Posterior vena cava (tissue), 2 donors: Measurements from ENCODE around the gene PHIP. TPM values are rescaled to one million over a fixed set of nuclear protein-coding genes. Genes with fewer than 3 reads are reported as not detected.
A peak's percentile ranks its signal among the peaks of the same experiment; 100 is the strongest.
"Not testable (repeated sequence)": the region's sequence is repeated elsewhere in the genome, so short reads cannot be mapped to it uniquely, and the experiment has no call there.

Source experiments
- DNase-seq: peaks from one replicate; pipeline ENCODE4 v3.0.0-alpha.2; 2020; ENCODE audit warnings: low spot score
- intact Hi-C, 2 donors: fragments of 100-400 bp; cut with DNase I; formaldehyde crosslinking; loops; one replicate each; pipeline versions ENCODE4 v1.14.1 to v1.14.2; 2022 to 2023
- long read RNA-seq, 2 donors: library from polyadenylated mRNA; unstranded; transcript quantifications; one replicate each; pipeline ENCODE4 v2.0.0, GENCODE V29; 2020 to 2021
- total RNA-seq, 2 donors: library from RNA; stranded (reverse); fragmentation: NEBNext Ultra II Directional; extraction: Animal tissue kit (Norgen Biotek cat#: 25700); gene quantifications; one replicate each; pipeline ENCODE4 v1.2.1, GENCODE V29; 2021
- donor health status: DM: yes; HTN: yes; CAD: no.
- donor health status: DM: yes; HTN: yes; CAD: no.

PHIP gene
- total RNA-seq: 10 to 100 TPM; 25.5 to 27.4 TPM
- long read RNA-seq, donor 1, full-length matches to known transcripts: 1 of 25 reads
- long read RNA-seq, donor 1, partial matches to known transcripts: 13 of 25 reads
- long read RNA-seq, donor 1, other reads (novel, unspliced or antisense): 11 of 25 reads
- long read RNA-seq, donor 2, partial matches to known transcripts: 72 of 80 reads
- long read RNA-seq, donor 2, other reads (novel, unspliced or antisense): 8 of 80 reads

DNA sequence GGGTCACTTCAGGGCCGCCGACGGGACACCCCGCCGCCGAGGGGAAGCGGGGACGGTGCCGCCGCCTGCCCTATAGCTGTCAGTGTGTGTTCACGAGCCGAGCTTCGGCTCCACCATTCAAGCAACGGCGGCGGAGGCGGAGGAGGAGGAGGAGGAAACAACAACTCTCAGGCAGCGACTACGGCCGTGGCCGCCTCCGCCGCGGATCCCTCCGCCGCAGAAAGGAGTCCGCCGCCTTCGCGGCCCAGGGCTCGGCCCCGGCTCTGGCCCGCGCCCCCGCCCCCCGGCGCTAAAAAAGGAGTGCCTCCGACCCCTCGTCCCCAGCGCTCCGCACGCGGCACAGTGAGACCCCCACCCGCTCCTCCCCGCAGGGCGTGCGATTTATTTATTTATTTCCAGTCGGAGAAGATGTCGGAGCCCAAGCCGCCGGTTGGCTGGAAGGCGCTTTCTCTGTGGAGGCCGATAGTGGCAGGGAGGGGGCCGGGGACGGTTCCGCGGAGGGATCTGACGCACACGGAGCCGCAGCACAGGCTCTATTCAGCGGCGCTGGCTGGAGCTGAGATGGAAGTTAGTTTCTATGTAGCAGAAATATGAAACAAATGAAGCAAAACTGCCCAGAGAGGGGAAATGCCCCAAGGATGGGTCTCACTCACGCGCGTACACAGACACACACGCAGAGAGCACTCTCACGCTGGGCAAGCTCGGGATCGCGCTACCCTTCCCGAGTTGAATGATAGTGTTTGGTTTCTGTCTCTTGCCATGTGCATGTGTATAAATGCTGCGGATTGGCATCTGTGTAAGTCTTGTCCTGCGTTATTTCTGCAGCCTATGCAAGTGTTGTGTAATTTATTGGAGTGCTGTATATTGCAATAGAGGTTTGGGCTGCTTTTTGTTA, at the start of gene PHIP:
Gene PHIP, minus strand, starts transcription at position 180 of the 895 bp plus-strand sequence. CDS start 186 bp downstream, outside the sequence.
- DNase-seq: peak; percentile 98
- intact Hi-C loops: loop anchor here in 1 of 2 donors (5.0 kb wide), 1 partner anchor 154 kb away; the partner anchor contains the start of gene HMGN3

DNA sequence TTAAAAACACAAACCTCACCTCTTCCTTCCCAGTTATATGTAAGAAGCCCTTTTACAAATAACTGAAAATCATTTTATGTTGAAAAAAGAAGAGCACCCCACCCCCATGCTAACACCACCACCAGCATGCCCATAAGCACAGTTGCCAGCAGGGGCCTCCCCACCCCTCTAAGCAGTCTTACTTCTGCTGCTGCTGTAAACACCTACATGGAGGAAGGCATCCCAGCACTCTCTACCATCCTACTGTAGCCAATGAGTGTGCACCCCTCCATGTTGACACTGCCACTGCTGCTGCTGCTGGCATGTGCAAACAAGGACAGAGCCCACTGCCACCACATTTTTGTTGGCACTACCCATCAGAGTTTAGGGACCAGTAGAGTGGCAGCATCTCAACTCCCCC, 49.6 kb upstream of the PHIP start:
- DNase-seq: no peak
- intact Hi-C loops: no loop called here

DNA sequence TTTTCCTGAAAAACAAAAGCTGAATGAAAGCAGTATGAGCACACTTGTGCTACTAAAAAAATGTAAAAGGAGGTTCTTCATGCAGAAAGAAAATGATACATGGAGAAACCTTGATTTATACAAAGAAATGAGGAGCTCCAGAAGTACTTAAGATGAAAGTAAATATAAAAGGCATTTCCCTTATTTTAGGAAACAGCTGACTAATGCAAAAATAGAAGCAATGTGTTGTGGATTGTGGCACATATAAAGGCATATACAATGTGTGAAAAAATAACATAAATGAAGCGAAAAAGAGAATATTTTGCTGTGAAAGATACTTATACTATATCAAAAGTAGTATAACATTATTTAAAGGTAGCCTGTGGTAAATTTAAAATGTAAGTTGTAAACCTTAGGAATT, 41.2 kb upstream of the PHIP start:
- intact Hi-C loops: no loop called here

DNA sequence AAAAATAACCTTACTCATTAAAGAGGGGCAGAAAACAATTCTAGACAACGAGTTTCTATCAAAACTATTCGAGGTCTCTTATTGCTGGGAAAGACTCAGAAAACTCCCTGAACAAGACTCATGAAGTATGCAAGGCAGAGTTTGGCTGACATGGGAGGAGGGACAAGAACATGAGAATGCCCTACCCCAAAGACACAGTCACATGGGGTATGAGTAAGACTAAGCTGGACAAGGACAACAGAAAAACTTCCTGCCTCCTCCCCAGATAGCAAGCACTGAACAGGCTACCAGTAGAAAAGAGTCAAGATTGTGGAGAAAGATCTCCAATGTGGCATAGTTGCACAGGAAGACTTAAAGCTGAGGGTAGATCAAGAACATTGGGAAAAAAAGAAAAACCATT, 39.7 kb upstream of the PHIP start:
- intact Hi-C loops: no loop called here
- no peak for DNase-seq

More for the DNA sequence above, 41.2 kb upstream of the PHIP start:
- no peak for DNase-seq

DNA sequence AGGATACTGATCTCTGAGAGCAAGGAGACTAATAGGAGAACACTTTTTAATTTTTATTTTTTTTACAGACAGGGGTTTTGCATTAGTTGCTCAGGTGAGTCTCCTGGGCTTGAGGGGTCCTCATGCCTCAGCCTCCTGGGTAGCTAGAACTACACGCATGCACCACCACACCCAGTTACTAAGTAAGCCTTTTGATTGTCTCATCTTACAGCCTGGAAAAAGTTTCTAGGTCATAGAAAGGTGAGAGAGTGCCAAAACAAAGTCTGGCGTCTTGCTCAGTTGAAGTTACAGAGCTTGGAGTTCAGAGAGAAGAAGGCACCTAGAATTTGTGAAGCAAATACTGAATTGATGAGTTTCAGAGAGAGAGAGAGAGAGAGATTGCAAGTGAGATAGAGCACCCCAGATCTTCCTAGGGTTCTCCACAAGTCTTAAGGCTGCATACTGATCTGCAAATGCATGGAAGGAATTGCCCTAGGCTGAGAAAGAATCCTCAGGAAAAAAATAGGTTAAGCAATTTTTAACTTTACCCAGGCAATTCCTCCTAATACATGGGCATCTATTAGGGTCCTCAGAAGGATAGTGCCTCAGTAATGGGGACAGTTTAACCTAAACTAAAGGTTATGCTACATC, 37.6 kb upstream of the PHIP start:
- intact Hi-C loops: no loop called here
- DNase-seq: no peak

DNA sequence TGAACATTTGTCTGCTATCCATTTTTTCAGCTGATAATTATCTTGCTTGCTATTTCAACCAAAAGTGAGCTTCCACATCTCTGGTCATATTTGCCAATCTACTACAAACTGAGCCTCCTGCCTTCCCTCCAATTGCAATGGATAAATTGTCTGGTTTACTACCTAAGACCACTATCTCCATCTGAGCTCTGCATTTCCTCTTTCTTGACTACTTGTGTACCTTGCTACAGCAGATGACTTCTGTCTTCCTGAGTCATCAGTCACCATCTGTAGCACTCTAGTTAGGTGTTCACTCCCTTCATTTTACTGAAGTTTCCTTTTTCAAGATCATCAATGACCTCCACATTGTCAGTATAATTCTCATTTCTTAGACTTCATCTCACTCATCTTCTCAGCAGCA, 33.5 kb upstream of the PHIP start:
- DNase-seq: no peak
- intact Hi-C loops: no loop called here

DNA sequence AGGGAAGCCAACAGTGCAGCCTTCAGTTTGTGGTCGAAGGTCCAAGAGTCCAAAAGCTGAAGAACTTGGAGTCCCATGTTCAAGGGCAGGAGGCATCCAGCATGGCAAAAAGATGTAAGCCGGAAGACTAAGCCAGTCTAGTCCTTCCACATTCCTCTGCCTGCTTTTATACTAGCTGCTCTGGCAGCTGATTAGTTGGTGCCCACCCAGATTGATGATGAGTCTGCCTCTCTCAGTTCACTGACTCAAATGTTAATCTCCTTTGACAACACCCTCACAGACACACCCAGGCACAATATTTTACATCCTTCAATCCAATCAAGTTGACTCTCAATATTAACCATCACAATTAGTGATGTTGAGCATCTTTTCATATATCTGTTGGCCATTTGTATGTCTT, 23.1 kb upstream of the PHIP start:
- intact Hi-C loops: no loop called here
- DNase-seq: no peak

DNA sequence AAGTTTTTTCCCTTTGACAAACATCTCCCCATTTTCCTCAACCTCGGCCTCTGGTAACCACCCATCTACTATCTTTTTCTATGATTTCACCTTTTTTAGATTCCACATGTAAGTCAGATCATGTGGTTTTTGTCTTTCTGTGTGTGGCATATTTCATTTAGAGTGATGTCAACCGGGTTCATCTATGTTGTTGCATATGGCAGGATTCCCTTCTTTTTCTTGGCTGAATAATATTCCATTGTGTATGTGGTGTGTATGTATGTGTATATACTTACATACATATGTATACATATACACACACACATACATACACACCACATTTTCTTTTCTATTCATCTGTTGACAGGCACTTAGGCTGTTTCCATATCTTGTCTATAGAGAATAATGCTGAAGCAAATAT, 22.2 kb upstream of the PHIP start:
- DNase-seq: no peak
- intact Hi-C loops: no loop called here

DNA sequence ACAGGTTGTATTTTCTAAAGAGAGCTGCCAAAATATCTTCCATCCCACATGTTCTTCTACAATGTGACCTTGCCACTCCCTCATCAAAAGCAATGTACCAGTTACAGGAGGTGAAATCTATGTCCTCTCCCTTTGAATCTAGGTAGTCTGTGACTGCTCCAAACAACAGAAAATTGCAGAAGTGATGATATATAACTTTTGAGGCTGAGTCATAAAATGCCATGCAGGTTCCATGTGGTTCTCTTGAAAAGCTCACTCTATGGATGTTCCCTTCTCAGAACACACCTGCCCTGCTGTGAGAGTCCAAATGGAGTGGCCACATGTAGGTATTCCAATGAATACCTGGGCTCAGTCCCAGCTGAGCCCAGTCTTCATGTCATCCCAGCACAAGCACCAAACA, 16.9 kb upstream of the PHIP start:
- intact Hi-C loops: no loop called here
- DNase-seq: no peak

DNA sequence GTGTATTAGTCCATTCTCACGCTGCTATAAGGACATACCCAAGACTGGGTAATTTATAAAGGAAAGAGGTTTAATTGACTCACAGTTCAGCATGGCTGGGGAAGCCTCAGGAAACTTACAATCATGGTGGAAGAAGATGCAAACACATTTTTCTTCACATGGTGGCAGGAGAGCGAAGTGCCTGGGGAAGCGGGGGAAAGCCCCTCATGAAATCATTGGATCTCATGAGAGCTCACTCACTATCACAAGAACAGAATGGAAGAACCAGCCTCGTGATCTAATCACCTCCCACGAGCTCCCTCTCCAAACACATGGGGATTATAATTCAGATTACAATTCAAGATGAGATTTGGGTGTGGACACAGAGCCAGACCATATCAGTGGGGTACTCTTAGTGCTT, 13.7 kb upstream of the PHIP start:
- DNase-seq, intact Hi-C loops: not testable (repeated sequence)

DNA sequence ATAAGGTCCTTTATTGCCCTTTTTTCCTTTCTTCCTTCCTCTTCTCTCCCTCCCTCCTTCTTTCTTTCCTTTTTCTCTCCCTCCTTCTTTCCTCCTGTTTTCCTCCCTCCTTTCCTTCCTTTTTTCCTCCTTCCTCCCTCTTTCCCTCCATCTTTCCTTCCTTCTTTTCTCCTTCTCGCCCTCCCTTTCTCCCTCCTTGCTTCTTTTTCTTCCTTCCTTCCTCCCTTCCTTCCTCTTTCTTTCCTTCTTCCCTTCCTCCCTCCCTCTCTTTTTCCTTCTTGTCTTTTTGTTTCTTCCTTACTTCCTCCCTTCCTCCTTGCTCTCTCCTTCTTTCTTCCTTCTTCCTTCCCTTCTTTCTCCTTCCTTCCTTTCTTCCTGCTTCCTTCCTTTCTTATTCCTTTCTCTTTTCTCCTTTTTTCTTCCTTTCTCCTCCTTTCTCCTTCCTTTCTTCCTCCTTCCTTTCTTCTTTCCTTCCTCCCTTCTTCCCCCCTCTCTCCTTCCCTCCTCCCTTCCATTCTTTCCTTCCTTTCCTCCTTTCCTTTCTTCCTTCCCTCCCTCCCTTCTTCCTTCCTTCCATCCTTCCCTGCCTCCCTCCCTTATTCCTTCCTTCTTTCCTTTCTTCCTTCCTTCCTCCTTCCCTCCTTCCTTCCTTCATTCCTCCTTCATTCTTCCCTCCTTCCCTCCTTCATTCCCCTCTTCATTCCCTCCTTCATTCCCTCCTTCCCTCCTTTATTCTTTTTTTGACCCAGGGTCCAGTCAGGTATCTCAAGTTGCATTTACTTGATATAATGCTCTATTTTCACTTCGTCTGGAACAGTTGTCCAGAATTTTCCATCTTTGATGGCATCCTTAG, 11.7 kb upstream of the PHIP start:
- intact Hi-C loops: no loop called here
- no peak for DNase-seq

DNA sequence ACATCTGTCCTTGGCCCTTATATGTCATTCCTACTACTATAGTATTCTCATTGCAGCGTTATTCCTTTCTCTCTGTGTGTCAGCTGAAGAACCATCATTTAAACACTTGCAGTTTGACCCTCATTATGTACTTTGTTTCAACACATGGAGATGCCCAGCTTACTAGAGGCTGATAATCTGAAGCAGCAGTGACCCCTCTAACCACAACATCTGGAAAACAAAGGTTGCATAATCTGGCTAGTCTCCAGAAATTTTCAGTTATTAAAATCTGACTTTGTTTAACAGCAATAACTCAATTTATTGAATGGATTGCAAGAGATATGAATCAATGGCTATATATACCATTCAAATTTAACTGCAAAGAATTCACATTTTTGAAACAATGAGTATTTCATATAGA, 6.6 kb upstream of the PHIP start:
- no peak for DNase-seq
- intact Hi-C loops: no loop called here

DNA sequence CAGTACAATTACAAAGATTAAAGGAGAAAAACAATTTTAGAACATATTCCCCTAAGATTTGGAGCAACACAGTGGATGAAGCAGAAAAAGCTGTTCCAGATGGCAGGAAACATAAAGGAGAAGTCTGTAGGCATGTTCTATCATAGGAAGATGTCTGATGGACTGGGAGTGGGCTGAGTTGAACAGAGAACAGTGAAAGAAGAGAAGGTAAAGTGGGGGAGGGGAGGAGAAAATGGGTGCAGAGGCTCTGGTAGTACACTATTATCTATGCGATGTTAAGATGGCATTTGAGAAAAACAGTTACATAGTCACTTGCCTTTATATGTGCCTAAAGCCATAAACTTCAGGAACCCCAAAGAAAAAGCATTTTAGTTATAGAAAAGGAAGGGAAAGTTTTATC, 4.2 kb upstream of the PHIP start:
- DNase-seq: no peak
- intact Hi-C loops: no loop called here

DNA sequence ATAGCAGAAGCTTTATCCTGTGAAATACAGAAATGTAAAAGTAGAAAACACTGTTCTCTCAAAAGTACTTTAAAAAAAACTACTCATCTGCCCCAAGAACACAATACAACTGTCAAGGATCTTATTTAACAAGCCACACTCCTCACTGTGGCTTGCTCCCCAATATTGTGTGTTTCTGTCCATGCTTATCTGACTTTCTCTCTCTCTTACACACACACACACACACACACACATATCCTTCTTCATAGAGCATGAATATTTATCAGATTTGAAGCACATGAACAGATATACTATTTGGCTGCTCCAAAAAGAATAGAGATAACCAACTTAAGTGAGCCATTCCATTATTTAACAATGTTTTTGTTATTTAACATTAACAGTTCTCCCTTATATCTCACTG, 3.6 kb upstream of the PHIP start:
- intact Hi-C loops: no loop called here
- DNase-seq: no peak

DNA sequence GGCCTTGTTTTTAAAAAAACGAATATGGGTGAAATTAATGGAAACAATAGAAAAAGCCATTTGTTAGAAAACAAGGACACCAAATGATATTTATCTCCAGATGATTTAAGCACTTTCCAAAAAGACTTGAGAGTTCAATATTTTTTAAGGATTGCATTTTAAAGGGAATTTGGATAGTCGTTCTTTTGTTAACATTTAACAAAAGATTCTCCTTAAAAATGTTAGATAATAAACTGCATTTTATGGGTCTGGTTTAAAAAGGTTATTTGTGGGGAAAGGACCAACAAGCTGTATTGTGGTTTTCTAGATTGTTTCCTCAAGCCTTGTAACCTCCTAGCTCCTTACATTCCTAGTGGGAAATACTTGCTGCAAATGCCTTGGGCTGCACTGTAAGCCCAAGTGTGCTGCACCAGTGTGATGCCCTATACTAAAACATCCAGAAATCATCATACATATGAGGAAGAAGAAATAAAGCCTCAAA, 1.5 kb upstream of the PHIP start:
- intact Hi-C loops: loop anchor here in 1 of 2 donors (5.0 kb wide), 1 partner anchor 153 kb away; the partner anchor contains the start of gene HMGN3
- no peak for DNase-seq

DNA sequence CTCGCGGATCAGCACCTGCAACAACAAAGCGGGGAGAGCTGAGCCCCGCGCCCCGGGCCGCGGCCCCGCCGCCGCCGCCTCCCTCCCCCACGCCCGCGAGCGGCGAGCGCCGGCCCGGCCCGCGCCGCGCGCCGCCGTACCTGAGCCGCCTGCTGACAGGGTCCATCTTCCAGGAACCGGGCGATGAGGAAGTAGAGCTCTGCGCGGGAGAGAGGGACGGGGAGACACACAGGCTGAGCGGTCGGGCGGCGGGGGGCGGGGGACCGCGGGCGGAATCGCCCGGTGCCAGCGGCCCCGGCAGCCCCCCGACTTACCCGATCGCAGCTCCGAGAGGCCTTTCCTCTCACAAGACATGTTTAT, 359 bp downstream of the PHIP start:
- intact Hi-C loops: loop anchor here in 1 of 2 donors (5.0 kb wide), 1 partner anchor 155 kb away; the partner anchor contains the start of gene HMGN3
- peak; percentile 88 for DNase-seq

DNA sequence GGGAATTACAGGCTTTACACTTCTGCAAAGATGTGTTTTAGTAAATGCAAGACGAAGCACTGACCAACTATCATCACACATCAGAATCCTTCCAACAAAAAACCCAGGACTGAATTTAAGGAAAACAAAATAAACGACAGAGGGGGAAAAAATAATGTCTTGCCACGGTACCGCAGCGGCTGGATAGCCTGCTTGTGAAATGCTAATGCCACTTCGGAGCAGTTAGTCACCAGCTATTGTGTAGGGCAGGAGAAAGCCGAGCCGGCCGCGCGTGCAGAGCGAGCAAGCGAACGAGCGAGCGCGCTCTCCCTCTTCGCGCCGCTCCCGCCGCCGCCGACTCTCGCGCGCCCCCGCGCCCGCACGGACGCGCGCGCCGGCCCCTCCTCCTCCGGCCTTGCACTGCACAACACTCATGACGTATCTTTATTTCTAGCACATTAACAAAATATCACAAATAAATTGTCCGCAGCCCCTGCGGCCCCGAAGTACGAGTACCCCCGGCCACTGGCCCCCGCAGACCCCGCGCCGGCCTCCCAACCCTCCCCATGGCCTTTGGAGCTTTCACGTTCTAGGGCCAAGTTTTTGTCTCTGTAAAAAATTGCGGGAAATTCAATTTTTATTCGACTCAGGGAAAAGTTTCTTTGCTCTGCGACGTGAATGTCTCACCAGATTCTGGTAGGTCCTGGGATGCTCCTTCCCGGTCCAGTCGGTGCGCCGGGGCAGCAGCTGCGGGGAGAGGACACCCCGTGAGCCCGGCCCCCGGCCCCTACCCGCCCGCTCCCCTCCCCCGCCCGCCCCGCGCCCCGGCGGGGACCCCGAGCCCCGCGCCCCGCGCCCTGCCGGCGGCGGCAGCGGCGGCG, 1.0 kb downstream of the PHIP start:
- intact Hi-C loops: loop anchor here in 1 of 2 donors (5.0 kb wide), 1 partner anchor 155 kb away; the partner anchor contains the start of gene HMGN3
- DNase-seq: peak; percentile 97

DNA sequence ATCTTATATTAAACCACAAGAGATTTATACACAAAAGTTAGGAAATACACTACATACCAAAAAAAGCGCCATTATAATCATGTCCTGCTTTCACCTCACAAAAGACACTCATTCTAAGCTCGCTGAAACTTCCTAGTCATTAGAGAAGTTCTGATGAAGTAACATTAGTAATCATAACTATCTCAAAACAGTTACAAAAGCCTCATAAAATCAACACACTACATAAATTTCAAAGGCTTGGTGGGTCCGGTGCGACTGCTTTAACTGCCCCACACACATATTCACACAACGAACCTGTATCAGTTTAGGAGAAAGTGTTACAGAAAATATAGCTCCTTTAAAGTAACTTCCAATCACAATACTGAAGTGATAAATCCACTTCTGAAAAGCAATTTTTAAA, 1.9 kb downstream of the PHIP start:
- intact Hi-C loops: loop anchor here in 1 of 2 donors (5.0 kb wide), 1 partner anchor 156 kb away; the partner anchor contains the start of gene HMGN3
- DNase-seq: no peak
